Caco-2 (cell line): ENCODE measurements around the gene MGLL. TPM values are rescaled to one million over a fixed set of nuclear protein-coding genes. Genes with fewer than 3 reads are reported as not detected.

Experiments
- BruUV-seq: library from RNA; stranded (reverse); fragments of 400-500 nt; replicated peaks from 2 replicates; lab custom pipeline; 2021; lab: Mats Ljungman, UMichigan
- CTCF ChIA-PET: fragments of 300-600 bp; sonication (Branson Sonifier 250); formaldehyde crosslinking; loops from one replicate; lab custom pipeline; 2022; ENCODE audit warnings: antibody characterized with exemption; lab: Charles Lee
- POLR2A ChIA-PET: fragments of 300-600 bp; sonication (Branson Sonifier 250); formaldehyde crosslinking; loops from one replicate; lab custom pipeline; 2022; ENCODE audit warnings: antibody characterized with exemption; lab: Charles Lee
- DNase-seq, 2 experiments: peaks; one replicate each; pipeline versions ENCODE4 v3.0.0 to v3.0.0-alpha.2; 2020 to 2022
- H3K27me3 ChIP-seq: replicated peaks from 2 replicates; pipeline ENCODE4 v1.6.0; 2011; ENCODE audit warnings: low read length; ENCODE audit not compliant: control insufficient read depth, insufficient read depth
- H3K36me3 ChIP-seq: 2 replicates; pipeline ENCODE4 v1.5.1; 2011; ENCODE audit warnings: low read length; ENCODE audit not compliant: control insufficient read depth, insufficient read depth
- H3K4me1 ChIP-seq: fragments of 250-450 bp; sonication (Bioruptor Pico); 2 replicates; pipeline ENCODE4 v1.5.1; 2020; ENCODE audit warnings: mild to moderate bottlenecking
- H3K4me3 ChIP-seq: 2 replicates; pipeline ENCODE4 v1.5.1; 2011; ENCODE audit warnings: low read depth, mild to moderate bottlenecking, control low read depth, low read length
- H3K9me3 ChIP-seq: fragments of 250-450 bp; sonication (Bioruptor Pico); 2 replicates; pipeline ENCODE4 v1.5.1; 2020; ENCODE audit warnings: mild to moderate bottlenecking, moderate library complexity
- H3K27ac Mint-ChIP-seq: one replicate; pipeline ENCODE4 v1.8.0; 2022; ENCODE audit warnings: mixed read lengths; ENCODE audit not compliant: unreplicated experiment
- H3K27me3 Mint-ChIP-seq: one replicate; pipeline ENCODE4 v1.8.0; 2022; ENCODE audit warnings: mixed read lengths; ENCODE audit not compliant: insufficient read depth, unreplicated experiment
- H3K36me3 Mint-ChIP-seq: one replicate; pipeline ENCODE4 v1.8.0; 2022; ENCODE audit warnings: mild to moderate bottlenecking, mixed read lengths; ENCODE audit not compliant: insufficient read depth, unreplicated experiment
- H3K4me1 Mint-ChIP-seq: one replicate; pipeline ENCODE4 v1.8.0; 2022; ENCODE audit warnings: low read depth, mixed read lengths; ENCODE audit not compliant: unreplicated experiment
- H3K4me3 Mint-ChIP-seq: one replicate; pipeline ENCODE4 v1.8.0; 2022; ENCODE audit warnings: mild to moderate bottlenecking, moderate library complexity, mixed read lengths; ENCODE audit not compliant: unreplicated experiment
- H3K9me3 Mint-ChIP-seq: one replicate; pipeline ENCODE4 v1.8.0; 2022; ENCODE audit warnings: mixed read lengths; ENCODE audit not compliant: unreplicated experiment
- CTCF ChIP-seq, 2 experiments: fragments of 200-600 bp in 1 of 2; IDR thresholded peaks; 1 replicate in 1 of 2; 2 replicates in 1 of 2; pipeline versions ENCODE4 v1.5.1 to v1.8.0; 2011 to 2022; ENCODE audit warnings: antibody characterized with exemption in 1 of 2, control low read depth in 1 of 2, inconsistent platforms in 1 of 2, low read depth in 1 of 2, low read length in 1 of 2, mild to moderate bottlenecking in 1 of 2, moderate library complexity in 1 of 2; ENCODE audit not compliant: insufficient read depth in 1 of 2, severe bottlenecking in 1 of 2, unreplicated experiment in 1 of 2
- intact Hi-C: fragments of 100-400 bp; cut with micrococcal nuclease; formaldehyde crosslinking; loops from one replicate; pipeline ENCODE4 v1.10.0; 2022; ENCODE audit not compliant: unreplicated experiment
- total RNA-seq: library from RNA; stranded (reverse); gene quantifications from 2 replicates; pipeline ENCODE4 v1.2.3, GENCODE V29; 2022

MGLL gene
- total RNA-seq, 1 experiment from 2014 or later = 7.8 TPM

DNA sequence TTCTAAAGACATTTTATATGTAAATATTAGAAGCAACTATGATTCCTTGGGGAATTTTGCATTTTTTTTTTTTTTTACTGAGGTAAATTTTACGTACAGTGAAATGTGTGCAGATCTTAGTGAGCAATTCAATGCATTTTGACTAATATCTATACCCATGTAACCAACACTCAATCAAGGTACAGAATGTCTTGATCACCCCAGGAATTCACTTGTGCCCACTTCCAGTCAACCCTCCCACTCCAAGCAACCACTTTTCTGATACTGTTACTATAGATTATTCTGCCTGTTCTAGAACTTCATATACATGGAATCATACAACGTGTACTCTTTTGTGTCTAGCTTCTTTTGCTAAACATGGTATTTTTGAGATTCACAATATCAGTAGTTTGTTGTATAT lies 45.1 kb upstream of the MGLL start:
- H3K4me3 Mint-ChIP-seq = no peak overlapping the region
- CTCF ChIA-PET = no interaction called here

DNA sequence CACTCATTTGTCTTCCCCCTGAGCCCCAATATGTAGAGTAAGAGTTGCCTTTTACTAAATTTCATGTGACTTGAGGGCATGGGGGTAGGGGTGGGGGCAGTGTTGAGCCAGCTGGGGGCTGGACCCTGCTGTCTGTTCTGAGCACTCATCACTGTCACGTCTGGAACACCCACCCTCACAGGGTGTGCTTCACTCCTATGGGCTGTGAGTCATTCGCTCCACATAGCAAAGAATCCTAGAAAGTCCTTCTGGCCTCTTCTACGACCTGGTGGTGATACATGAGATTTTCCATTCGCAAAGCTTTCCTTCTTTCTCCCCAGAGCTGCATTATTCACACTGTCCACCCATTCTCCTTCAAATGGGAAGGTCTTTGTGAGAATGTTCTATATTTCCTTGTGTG lies 43.6 kb upstream of the MGLL start:
- no peaks in the 10 kb centered on the region for H3K36me3 Mint-ChIP-seq
- Histone ChIP-seq H3K4me3 (no peak overlapping the region), H3K9me3 (no peaks in the 10 kb centered on the region), H3K36me3 (no peaks in the 10 kb centered on the region), H3K27me3 (no peaks in the 10 kb centered on the region; the same call in 1 of the 2 replicates), H3K4me1 (no peaks in the 10 kb centered on the region)
- no TSS peak for BruUV-seq
- no peak overlapping the region for H3K4me3 Mint-ChIP-seq
- no peak for DNase-seq
- H3K27ac Mint-ChIP-seq = no peak overlapping the region
- no peaks in the 10 kb centered on the region for H3K9me3 Mint-ChIP-seq
- TF ChIP-seq CTCF (IDR thresholded peaks at IDR 0.05; ENCODE audit: insufficient read depth in 1 of 2, low read depth in 1 of 2, low read length in 1 of 2, severe bottlenecking in 1 of 2, unreplicated experiment in 1 of 2) = no peak
- H3K27me3 Mint-ChIP-seq = peaks cover 3% of the 10 kb centered on the region
- POLR2A ChIA-PET = no interaction called here
- H3K4me1 Mint-ChIP-seq = peaks cover 7% of the 10 kb centered on the region
- intact Hi-C loops = no loop called here
- CTCF ChIA-PET = interaction anchor here (0.6 kb wide), 1 partner anchor 75 kb away, joined by 3 read pairs; no protein-coding TSS in a partner anchor

More for the DNA sequence above, 45.1 kb upstream of the MGLL start:
- Histone ChIP-seq H3K36me3 (no peaks in the 10 kb centered on the region), H3K9me3 (no peaks in the 10 kb centered on the region), H3K4me3 (no peak overlapping the region), H3K27me3 (no peaks in the 10 kb centered on the region; the same call in 1 of the 2 replicates), H3K4me1 (no peaks in the 10 kb centered on the region)
- Mint-ChIP-seq H3K36me3 (no peaks in the 10 kb centered on the region), H3K9me3 (no peaks in the 10 kb centered on the region), H3K27me3 (peaks cover 3% of the 10 kb centered on the region), H3K4me1 (peaks cover 7% of the 10 kb centered on the region), H3K27ac (no peak overlapping the region)
- DNase-seq = no peak
- TF ChIP-seq CTCF (IDR thresholded peaks at IDR 0.05; ENCODE audit: insufficient read depth in 1 of 2, low read depth in 1 of 2, low read length in 1 of 2, severe bottlenecking in 1 of 2, unreplicated experiment in 1 of 2) = no peak
- intact Hi-C loops = no loop called here
- POLR2A ChIA-PET = no interaction called here
- BruUV-seq = no TSS peak

DNA sequence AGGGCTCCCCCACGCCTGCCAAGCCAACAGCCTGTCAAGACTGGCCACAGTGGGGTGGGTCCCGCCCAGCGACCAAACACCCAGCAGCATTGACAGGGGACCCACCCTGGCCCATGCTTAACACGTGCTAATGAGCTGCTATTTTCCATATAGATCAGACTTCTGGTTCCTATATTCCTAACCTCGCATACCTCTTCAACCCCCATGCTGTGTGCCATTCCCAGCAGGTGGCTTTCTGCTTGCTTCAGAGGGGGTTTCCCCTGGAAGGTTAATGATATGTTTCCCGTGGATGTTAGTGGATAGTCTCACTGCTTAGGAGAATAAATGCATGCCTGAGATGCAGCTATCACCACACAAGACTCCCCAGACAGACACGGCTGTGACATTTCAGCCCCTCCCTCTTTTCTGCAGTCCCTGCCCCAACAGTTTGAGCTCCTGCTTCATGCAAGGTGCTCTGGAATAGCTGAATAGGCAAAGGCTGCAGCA lies 37.9 kb upstream of the MGLL start:
- no peaks in the 10 kb centered on the region for H3K36me3 Mint-ChIP-seq
- no peak for DNase-seq
- Histone ChIP-seq H3K27me3 (no peaks in the 10 kb centered on the region), H3K4me3 (no peak overlapping the region), H3K9me3 (no peaks in the 10 kb centered on the region), H3K36me3 (no peaks in the 10 kb centered on the region), H3K4me1 (no peaks in the 10 kb centered on the region)
- ChIA-PET CTCF (interaction anchor here (0.6 kb wide), 1 partner anchor 80 kb away, joined by 3 read pairs; no protein-coding TSS in a partner anchor), POLR2A (no interaction called here)
- no peaks in the 10 kb centered on the region for H3K9me3 Mint-ChIP-seq
- H3K4me3 Mint-ChIP-seq = no peak overlapping the region
- H3K27ac Mint-ChIP-seq = no peak overlapping the region
- intact Hi-C loops = no loop called here
- TF ChIP-seq CTCF (IDR thresholded peaks at IDR 0.05; ENCODE audit: insufficient read depth in 1 of 2, low read depth in 1 of 2, low read length in 1 of 2, severe bottlenecking in 1 of 2, unreplicated experiment in 1 of 2) = no peak
- no peaks in the 10 kb centered on the region for H3K27me3 Mint-ChIP-seq
- no TSS peak for BruUV-seq
- peaks cover 1% of the 10 kb centered on the region for H3K4me1 Mint-ChIP-seq
